GM19328 (cell line): ENCODE measurements around the gene TMTC4.
"Not testable (repeated sequence)": the region's sequence is repeated elsewhere in the genome, so short reads cannot be mapped to it uniquely, and the experiment has no call there.

ENCODE experiments used
- ATAC-seq: cut with Tn5 transposase; IDR thresholded peaks from one replicate; pipeline ENCODE4 v1.9.1; 2021; ENCODE audit warnings: mild to moderate bottlenecking, moderate library complexity; ENCODE audit not compliant: unreplicated experiment

Gene TMTC4

GRCh38 chr13:100630555-100630954, 44.0 kb downstream of the TMTC4 start:
- no peak for ATAC-seq

GRCh38 chr13:100627120-100627519, 47.5 kb downstream of the TMTC4 start:
- no peak for ATAC-seq

GRCh38 chr13:100625447-100625846, 49.1 kb downstream of the TMTC4 start:
- ATAC-seq: no peak

DNA sequence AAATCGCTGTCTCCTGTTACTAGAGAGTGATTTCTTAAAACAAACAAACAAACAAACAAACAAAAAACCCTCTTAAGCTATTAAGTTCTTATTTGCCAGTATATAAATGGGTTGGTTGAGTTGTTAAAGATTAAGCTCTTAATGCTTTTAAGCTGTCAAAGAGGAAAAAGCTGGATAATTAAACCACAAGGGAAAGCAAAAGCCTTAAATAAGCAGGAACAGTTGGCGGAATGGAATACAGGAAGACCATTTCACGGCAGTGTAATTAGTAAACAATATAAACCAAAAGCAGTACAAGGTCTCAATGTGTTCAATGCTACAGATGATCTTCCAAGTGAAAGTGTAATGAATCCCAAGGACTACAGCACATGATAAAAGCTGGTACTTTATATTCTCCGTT, 53.8 kb downstream of the TMTC4 start:
- no peak for ATAC-seq

GRCh38 chr13:100619940-100620339, 54.7 kb downstream of the TMTC4 start:
- ATAC-seq: no peak

DNA sequence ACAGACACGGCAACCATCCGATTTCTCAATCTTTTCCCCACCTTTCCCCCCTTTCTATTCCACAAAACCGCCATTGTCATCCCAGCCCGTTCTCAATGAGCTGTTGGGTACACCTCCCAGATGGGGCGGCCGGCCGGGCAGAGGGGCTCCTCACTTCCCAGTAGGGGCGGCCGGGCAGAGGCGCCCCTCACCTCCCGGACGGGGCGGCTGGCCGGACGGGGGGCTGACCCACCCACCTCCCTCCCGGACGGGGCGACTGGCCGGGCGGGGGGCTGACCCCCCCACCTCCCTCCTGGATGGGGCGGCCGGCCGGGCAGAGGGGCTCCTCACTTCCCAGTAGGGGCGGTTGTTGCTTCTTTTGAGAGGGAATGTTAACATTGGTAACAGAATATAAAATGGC, 55.7 kb downstream of the TMTC4 start:
- not testable (repeated sequence) for ATAC-seq

- no peak for ATAC-seq
Measured at GRCh38 chr13:100613031-100613430, 61.6 kb downstream of the TMTC4 start.

DNA sequence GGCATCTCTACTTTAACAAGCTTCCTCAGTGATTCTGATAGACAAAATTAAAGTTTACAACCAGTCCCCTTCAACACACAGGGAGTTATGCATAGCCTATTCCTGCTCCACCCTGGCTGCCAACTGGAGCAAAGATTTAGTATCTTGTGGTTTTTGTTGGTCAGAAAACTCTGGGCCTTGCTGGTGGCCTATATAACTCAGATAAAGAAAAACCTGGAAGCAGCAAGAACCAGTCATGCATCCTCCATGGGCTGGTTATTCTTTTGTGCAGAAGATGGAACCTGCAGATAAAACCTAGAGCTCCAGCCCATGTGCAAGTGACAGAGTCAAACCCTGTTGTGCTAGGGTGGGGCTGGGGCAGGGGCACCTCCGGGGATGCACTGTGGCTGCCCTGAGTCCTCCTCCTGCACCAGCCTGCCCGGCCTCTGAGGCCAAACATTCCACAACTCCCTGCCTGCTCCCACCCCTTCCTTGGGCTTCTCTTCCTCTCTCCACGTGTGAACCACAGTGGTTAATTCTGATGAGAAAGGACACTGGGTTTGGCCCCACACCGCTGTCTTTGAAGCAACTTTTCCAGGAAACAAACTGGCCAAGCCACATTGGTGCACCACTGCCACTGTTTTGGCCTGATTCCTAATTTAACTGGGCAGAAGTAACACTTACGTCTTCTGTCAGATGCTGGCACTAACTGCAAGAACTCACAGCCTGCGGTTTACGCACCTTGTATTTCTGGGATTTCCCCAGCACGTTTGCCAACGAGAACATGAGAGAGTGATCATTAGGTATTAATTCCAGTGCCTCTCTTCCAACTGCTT, 62.7 kb downstream of the TMTC4 start:
- ATAC-seq: no peak

DNA sequence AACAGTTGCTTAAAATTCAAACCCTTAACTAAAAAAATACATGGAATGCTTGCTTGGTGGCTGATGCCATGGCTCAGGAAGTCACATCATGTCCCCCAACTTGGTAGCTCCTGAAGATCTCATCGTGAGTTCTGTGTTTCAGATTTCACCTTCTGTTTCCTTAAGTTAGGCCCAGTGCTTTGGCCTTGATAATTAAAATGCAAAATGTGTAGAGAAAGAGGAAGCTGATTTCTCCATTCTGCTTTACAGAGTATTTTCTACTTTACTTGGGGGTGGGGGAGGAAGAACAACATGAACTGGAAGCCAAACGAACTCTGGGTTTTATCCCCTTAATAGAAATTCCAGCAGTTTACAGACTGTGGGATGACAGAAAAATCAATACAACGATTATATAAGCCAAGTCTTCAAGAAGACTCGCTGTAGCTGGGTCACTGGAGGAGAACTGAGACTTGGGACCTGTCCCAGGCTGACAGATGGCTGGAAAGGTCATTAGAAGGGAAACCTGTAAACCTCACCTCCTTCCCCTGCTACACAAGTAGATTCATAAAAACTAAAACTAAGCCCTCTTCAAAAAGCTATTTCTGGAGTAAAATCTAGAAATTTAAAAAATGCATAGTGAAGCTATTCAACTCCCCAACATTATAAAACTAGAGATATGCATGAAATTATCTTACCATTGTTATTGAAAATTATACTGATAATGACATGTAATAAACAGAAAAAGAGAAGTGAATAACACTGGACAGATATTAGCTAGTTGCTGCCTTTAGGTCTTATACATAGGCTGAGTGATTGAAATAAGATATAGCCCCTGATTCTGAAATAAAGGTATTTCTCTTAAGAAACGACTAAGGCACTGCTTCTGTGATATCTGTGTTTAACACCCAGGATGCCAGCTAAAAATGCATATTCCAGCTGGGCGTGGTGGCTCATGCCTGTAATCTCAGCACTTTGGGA, 63.9 kb downstream of the TMTC4 start:
- ATAC-seq: peak; percentile 48

DNA sequence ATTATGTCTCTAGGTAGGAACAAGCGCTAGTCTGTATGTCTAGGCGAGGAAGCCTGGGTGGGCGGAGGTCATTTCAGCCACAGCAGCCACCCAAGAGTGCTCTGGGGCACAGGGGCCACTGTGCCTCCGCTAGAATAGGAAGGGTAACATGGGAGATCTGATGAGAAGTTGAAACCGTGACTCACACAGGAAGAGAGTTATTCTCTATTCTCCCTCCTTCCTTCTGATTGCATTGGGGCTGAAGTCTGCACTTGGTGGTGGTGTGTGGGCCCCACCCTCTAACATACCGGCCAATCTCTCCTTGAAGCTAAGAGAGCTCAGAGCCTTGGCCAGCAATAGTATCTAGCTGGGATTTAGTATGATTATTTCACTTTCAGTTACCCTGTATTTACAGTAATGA, 65.7 kb downstream of the TMTC4 start:
- peak; percentile 71 for ATAC-seq

DNA sequence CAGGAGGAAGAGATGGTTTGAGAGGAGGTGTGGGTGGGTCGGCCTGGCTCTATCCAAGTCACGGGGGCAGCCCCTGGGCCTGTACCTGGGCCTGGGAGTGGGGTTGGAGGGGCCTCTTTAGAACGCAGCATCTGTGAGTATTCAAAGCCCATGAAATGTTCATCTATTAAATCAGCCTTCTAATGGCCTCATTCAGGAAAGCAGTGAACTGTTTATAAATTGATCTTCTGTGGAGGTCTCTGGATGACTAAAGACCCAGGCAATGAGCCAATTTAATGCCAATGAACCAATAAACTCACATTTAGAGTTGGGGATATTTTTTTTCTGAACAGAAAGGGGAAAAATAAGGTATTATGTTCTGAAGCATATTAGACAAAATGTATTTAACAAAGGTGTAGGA, 66.1 kb downstream of the TMTC4 start:
- ATAC-seq: no peak

- ATAC-seq: no peak
Measured at GRCh38 chr13:100604918-100605710, 69.5 kb downstream of the TMTC4 start.

DNA sequence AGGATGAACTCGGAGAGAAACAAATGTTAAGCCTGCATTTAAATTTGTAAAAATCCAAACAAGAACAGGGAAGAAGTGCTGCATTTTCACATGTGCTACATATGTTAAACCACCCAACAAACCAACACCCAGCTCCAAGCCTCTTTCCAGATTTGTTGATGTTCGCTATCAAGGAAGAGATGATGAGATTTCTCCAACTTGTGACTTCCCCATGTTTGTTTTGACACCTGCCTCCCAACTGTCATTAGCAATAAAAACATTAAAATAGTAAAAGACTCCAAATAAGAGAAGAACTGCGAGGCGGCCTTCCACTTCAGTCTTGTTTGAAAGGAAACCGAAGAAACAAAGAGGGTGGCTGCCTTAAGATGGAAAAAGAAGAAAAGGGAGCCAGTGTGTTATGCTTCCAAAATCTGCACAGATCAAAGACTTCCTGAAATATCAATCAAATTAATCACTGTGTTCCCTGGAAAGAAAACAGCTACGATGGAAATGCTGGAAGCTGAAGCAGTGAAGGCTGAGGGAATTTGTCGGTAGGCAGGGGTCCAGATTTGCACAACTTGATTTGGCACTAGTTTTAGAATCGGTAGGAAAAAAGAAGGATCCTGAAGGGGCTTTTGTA, 72.0 kb downstream of the TMTC4 start:
- no peak for ATAC-seq

DNA sequence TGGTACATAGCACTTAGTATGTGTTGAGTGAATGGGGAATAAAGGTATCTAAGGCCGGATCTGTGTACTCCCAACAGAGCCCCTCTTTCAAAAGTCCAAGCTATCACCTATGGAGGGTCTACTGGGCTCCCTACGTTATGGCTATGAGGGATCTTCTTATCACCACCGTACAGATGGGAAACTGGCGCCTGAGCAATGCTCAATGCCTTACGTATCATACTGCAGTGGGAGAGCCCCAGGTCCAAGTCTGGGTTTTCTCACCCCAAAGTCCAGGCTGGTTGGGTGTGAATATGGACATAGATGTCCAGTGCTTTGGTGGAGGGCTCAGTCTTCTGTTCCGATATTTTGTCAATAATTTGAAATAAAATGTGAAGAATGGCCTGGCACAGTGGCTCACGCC, 72.9 kb downstream of the TMTC4 start:
- ATAC-seq: no peak

GRCh38 chr13:100600915-100601314, 73.7 kb downstream of the TMTC4 start:
- no peak for ATAC-seq

DNA sequence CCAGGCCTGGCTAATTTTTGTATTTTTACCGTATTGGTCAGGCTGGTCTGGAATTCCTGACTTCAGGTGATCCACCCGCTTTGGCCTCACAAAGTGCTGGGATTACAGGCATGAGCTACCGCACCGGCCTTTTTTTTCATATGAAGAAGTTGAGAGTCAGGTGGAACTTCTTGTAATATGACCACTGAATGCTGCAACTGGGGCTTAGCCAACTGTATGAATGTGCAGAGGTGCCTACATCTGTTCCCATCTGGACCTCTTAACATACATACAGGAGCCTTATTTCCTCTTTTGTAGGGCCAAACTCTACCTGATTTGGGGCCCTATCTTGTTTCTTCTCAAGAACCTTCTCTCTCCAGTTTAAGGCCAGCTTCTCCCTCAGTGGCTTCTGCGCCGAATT, 74.1 kb downstream of the TMTC4 start:
- no peak for ATAC-seq

DNA sequence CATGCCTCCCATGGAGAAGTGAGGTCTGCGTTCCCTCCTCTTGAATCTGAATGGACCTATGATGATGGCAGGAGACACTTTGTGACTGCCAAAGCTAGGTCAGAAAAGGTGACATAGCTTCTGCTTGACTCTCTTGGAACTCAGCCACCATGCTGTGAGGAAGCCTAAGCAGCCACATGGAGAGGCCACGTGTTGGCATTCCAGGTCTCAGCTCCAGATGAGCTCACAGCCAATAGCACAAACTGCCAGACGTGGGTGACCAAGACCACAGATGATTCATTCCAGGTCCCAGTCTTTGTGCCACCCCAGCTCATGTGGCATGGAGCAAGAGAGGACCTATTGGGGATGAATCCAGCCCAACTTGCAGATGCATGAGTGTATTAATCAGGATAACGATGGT, 77.3 kb downstream of the TMTC4 start:
- ATAC-seq: no peak

DNA sequence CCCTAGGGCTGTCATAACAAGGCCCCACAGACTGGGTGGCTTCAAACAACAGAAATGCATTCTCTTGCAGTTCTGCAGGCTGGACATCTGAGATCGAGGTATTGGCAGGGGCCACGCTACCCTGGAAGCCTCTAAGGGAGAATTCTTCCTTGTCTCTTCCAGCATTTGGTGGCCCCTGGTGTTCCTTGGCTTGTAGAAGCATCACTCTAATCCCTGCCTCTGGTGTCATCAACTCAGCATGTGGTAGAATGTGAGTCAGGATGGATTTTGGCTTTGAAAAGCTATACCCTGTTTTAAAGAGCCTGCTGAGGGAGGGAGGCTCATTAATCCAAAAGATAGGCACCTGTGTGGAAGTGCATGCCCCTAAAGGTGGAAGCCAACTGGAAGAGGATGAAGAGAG, 78.1 kb downstream of the TMTC4 start:
- no peak for ATAC-seq

GRCh38 chr13:100594731-100595130, 79.9 kb downstream of the TMTC4 start:
- ATAC-seq: no peak

GRCh38 chr13:100594255-100594654, 80.3 kb downstream of the TMTC4 start:
- ATAC-seq: no peak
